GM19043 (cell line): Measurements from ENCODE around the gene CELF2.
A peak's percentile ranks its signal among the peaks of the same experiment; 100 is the strongest.

ENCODE experiments used
- ATAC-seq: cut with Tn5 transposase; IDR thresholded peaks from one replicate; pipeline ENCODE4 v1.9.1; 2021; ENCODE audit warnings: low read depth; ENCODE audit not compliant: unreplicated experiment

The CELF2 gene

GRCh38 chr10:11257440-11258090 lies 239.9 kb downstream of the CELF2 start:
- ATAC-seq = no peak

- no peak for ATAC-seq
These were observed 242.5 kb downstream of the CELF2 start for GRCh38 chr10:11260170-11260569.

DNA sequence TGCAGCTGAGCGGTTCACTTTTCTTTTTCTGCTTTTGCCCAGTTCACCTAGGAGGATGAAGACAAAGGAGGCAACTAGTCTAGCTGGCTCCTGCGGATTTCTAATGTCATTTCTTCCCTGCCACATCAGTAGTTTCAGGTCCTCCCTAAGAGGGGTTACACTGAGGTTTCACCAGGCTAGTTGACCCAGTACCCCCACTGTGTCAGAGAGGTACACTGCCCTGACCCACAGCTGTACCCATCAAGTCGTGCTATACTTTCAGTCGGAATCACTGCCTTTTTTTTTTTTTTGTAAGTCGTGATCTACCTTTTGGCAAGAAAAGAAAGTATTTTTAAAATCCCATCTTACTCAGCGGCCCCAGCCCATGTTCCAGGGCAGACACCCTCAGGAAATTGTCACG lies 243.5 kb downstream of the CELF2 start:
- ATAC-seq = no peak

GRCh38 chr10:11261687-11262493 lies 244.2 kb downstream of the CELF2 start:
- no peak for ATAC-seq

DNA sequence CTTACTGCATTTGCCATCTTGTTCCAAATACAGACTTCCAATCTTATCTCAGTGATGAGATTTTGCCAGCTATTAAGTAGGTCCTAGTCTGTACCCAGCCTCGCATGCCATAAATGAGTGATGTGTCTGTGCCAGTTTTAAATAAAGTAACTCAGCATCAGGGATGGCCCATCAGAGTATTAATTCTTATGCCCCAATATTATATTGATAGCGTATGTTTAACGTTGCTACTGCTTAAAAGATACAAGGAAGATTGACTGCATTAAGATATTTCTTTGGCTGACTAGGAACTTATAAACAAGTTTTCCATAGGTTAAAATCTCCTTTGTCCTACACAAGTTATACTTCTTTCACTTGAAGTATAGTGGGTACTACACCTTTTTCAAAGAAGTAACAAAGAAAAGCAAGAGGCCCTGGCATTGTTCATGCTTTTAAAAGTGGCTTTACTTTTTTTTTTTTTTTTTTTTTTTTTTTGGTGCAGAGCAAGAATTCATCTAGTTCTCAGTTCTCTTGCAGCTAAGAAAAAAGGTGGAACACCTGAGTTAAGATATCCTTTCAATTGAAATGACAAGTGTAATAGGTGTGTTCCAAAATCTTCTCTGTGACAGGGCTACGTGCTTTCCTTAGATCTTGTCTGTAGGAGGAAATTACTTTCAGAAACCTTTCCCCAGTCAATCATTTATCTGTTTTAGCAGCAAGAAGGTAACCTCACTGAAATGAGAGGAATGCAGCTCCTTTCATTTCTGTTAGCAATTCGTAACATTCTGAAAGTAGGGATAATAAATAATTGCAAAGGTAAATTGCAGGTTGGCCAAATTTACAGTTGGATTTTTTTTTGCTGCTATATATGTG lies 245.0 kb downstream of the CELF2 start:
- no peak for ATAC-seq

DNA sequence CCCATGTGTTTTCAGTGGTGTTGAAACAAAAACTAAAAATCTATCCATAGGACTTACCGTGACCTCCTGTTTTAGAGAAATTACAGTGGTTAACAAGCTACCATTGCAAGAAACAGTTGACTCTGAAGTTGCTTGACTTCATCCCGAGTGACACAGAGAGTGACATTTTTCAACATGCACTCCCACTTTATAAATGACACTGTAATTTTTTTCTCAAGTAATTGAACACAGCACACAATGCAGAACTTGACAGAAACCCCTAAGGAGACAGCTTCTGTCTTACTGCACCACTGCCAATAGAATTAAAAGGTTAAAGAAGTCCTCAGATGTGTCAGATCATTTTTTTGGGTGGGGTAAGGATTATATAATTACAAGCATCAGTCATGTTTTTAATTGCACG lies 246.1 kb downstream of the CELF2 start:
- ATAC-seq = no peak

- no peak for ATAC-seq
These were observed 246.8 kb downstream of the CELF2 start for GRCh38 chr10:11264296-11265048.

- ATAC-seq = no peak
These were observed 247.8 kb downstream of the CELF2 start for GRCh38 chr10:11265484-11265883.

- ATAC-seq = no peak
These were observed 248.8 kb downstream of the CELF2 start for GRCh38 chr10:11266426-11266825.

DNA sequence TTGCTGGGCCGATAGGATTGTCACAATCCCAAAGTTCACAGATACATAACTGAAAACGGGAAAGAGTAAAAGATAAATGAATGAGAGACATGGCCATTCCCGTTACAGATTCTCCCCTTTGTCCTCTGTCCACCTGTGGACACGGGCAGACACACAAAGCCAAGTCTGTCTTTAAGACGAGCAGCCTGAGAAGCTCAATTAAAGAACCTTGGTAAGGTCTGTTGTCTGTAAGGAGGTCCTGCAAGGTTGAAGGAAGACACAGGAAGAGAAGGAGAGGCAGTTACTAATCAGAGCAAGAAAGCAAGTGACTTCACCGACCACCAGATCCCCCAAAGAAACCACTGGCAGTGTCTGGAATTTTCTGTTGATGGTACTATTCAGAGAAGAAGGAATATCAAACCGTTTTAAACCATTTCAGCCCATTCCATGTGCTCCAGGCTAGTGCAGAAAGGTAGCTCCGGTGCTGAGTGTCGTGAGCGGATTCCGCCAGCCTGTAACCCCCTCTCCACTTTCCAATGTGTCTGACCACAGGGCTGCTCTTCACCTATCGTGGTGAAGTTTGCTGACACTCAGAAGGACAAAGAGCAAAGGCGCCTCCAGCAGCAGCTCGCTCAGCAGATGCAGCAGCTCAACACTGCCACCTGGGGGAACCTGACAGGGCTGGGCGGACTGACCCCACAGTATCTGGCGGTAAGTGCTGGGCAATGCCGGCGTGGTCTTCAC lies 252.6 kb downstream of the CELF2 start:
- ATAC-seq = peak; percentile 53

- no peak for ATAC-seq
These were observed 253.1 kb downstream of the CELF2 start for GRCh38 chr10:11270858-11271179.

DNA sequence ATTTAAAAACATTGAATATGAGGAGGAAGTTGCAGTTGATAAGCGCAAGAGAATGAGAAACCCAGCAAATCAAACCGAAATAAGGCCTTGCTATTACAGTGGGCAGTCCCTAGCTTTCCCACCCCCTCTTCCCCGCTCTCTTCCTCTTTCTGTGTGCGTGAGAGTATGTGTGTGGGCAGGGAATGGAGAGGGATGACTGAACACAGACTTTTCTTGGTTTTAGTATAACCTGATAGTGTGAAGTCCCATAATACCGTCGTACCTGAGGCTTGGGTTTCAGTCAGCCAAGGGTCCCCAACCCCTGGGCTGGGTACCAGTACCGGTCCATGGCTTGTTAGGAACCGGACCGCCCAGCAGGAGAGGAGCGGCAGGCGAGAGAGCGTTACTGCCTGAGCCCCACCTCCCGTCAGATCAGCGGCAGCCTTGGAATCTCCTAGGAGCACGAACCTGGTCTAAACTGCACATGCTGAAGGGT lies 255.3 kb downstream of the CELF2 start:
- peak; percentile 52 for ATAC-seq

GRCh38 chr10:11274452-11274851 lies 256.8 kb downstream of the CELF2 start:
- no peak for ATAC-seq

GRCh38 chr10:11275651-11276050 lies 258.0 kb downstream of the CELF2 start:
- ATAC-seq = no peak

GRCh38 chr10:11276449-11276990 lies 258.8 kb downstream of the CELF2 start:
- ATAC-seq = no peak

DNA sequence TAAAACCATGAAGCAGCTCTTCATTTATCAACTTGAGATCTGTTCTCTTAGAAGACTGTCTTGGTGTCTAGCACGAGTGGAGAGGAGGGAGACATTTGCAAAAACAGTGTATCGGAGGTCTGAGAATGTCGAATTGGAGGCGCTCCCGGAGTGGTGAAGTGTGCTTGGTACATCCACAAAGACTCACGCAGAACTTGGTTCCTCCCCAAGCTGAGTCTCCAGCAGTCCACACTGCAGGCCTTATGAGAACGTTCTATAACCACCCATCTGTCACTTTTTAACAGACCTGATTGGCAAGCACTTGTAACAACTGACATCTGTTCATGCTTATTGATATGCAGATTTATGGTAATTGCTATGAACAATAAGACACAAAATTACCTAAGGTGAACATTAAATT lies 261.6 kb downstream of the CELF2 start:
- ATAC-seq = no peak

DNA sequence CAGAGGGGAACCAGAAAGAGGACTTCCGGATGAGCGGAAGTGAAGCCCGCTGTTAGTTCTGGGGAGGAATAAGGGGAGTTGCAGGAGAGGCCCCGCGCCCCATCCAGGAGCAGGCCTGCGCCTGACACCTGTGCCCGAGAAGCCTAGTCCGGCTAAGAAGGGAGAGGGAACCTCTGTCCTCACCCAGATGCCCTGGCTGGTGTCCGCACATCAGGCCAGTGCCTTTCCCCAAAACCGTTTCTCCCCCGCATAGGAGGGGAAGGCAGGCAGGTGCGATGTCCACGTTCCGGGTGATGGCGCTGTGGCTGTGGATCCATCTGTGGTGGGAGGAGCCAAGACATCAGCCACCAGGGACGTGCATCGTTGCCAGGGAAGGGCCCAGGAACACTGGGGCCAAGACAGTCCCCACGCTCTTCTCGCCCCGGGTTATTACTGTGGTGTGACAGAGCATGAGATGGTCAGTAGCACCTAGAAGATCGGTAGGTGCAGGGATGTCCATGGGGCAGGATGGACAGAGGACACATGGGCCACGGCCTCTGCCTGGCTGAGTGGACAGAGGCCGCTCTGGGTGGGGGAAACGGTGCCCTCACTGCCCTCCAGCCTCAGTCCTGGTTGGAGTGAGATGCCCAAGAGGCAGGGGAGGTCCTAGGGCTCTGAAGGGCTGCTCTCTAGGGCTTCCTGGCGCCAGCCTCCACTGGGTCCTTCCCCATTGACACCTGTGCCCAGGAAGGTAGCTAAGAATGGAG lies 262.7 kb downstream of the CELF2 start:
- ATAC-seq = no peak

GRCh38 chr10:11282156-11282555 lies 264.5 kb downstream of the CELF2 start:
- ATAC-seq = no peak

DNA sequence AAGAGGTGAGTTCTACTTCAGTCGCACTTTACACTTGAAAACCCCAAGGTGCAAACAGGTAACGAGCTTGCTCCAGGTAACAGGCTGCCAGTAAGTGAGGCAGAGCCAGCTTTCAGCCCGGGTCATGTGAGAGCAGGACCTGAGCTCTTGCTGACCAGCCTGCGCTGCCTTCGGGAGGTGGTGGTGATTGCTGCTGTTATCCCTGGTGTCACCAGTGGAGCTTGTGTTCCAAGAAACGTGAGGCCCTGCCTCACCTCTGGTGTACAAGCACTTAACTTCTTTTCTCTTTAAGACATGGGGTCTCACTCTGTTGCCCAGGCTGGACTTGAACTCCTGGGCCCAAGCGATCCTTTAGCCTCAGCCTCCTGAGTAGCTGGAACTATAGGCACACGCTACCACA lies 265.0 kb downstream of the CELF2 start:
- ATAC-seq = no peak
